RWPE2 (cell line): ENCODE data around the gene ILF2.

Experiments used
- ATAC-seq: fragments of 200-7000 bp; cut with Tn5 transposase; 3 replicates; pipeline ENCODE4 v1.9.1; 2021; ENCODE audit warnings: low read depth
- DNase-seq: peaks from one replicate; pipeline ENCODE4 v3.0.0-alpha.2; 2020; ENCODE audit warnings: low spot score
- H3K27ac ChIP-seq: fragments of 450-650 bp; 2 replicates; pipeline ENCODE4 v1.5.1; 2017; ENCODE audit warnings: mild to moderate bottlenecking; ENCODE audit not compliant: poor library complexity, severe bottlenecking
- H3K27me3 ChIP-seq: fragments of 250-450 bp; sonication (Bioruptor Pico); 2 replicates; pipeline ENCODE4 v1.5.1; 2021; ENCODE audit warnings: mild to moderate bottlenecking, moderate library complexity; ENCODE audit not compliant: insufficient read depth, poor library complexity, severe bottlenecking
- H3K36me3 ChIP-seq: fragments of 250-450 bp; sonication (Bioruptor Pico); 2 replicates; pipeline ENCODE4 v1.5.1; 2020; ENCODE audit warnings: low read depth, mild to moderate bottlenecking, moderate library complexity
- H3K4me1 ChIP-seq: fragments of 250-450 bp; sonication (Bioruptor Pico); 2 replicates; pipeline ENCODE4 v1.5.1; 2021; ENCODE audit warnings: mild to moderate bottlenecking, moderate library complexity; ENCODE audit not compliant: insufficient read depth, poor library complexity, severe bottlenecking
- H3K4me3 ChIP-seq: fragments of 250-450 bp; sonication (Bioruptor Pico); 2 replicates; pipeline ENCODE4 v1.5.1; 2021; ENCODE audit warnings: mild to moderate bottlenecking, moderate library complexity; ENCODE audit not compliant: severe bottlenecking
- H3K9me3 ChIP-seq: fragments of 250-450 bp; sonication (Bioruptor Pico); 2 replicates; pipeline ENCODE4 v1.5.1; 2021; ENCODE audit warnings: mild to moderate bottlenecking, moderate library complexity; ENCODE audit not compliant: severe bottlenecking
- TF ChIP-seq, protein P1 (sequence below): fragments of 450-650 bp; IDR thresholded peaks from one replicate; pipeline ENCODE4 v1.5.1; 2017; ENCODE audit warnings: mild to moderate bottlenecking, moderate library complexity; ENCODE audit not compliant: poor library complexity, severe bottlenecking

Gene ILF2

DNA sequence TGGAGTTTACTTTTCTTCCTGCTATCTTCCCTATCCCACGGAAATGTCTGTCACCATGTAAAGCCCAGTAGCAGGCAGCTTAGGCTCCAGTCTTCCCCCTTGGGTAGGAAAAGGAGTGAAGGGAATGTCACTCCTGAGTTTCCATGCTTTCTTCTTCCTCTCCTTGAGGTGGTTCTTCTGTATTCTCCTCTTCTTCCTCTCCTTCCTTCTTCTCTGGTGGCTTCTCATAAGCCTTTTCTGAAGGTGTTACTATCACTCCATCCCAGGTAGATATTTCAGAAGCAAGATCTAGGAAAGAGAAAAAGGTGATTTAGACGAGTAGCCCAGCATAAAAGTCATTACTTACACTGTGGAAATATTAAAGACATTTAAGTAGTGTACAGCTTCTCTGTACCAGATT is 8.5 kb downstream of the ILF2 start:
- H3K9me3 ChIP-seq, result no peaks in the 10 kb centered on the region
- ATAC-seq (no peak), DNase-seq (no peak)
- H3K27me3 ChIP-seq, result no peaks in the 10 kb centered on the region
- no peaks in the 10 kb centered on the region for H3K4me1 ChIP-seq
- H3K36me3 ChIP-seq, result peaks cover 78% of the 10 kb centered on the region
- H3K27ac ChIP-seq, result no peak overlapping the region
- TF ChIP-seq, protein P1, sequence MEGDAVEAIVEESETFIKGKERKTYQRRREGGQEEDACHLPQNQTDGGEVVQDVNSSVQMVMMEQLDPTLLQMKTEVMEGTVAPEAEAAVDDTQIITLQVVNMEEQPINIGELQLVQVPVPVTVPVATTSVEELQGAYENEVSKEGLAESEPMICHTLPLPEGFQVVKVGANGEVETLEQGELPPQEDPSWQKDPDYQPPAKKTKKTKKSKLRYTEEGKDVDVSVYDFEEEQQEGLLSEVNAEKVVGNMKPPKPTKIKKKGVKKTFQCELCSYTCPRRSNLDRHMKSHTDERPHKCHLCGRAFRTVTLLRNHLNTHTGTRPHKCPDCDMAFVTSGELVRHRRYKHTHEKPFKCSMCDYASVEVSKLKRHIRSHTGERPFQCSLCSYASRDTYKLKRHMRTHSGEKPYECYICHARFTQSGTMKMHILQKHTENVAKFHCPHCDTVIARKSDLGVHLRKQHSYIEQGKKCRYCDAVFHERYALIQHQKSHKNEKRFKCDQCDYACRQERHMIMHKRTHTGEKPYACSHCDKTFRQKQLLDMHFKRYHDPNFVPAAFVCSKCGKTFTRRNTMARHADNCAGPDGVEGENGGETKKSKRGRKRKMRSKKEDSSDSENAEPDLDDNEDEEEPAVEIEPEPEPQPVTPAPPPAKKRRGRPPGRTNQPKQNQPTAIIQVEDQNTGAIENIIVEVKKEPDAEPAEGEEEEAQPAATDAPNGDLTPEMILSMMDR, result no peak
- H3K4me3 ChIP-seq, result no peak overlapping the region

DNA sequence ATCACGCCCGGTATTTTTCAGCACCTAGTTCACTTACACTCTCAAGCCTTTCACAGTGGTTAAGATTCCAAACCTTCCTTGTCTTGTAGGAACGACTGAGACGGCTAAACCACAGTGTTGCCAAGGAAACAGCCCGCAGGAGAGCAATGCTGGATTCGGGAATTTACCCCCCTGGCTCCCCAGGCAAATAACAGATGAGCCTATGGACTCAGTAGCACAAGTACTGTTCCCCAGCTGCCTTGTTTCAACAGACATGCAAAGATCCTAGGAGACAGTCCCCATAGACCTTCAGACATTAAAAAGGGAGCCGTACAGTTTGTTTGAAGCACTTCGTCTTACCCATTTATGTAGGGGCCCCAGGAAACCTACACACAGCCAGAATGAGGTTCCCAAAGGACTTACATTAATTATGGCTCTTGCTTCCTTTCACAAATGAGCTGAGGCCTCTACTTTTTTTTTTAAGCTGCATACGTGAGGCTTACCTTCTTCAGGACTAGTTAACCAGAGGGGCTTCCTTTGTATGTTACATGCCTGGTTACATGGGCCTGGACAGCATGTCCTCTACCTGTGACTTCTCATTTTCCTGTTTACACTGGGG is 9.6 kb downstream of the ILF2 start:
- H3K36me3 ChIP-seq, result peaks cover 67% of the 10 kb centered on the region
- H3K27ac ChIP-seq, result no peak overlapping the region
- H3K4me3 ChIP-seq, result no peak overlapping the region
- H3K9me3 ChIP-seq, result no peaks in the 10 kb centered on the region
- DNase-seq, result no peak
- no peak for ATAC-seq
- no peaks in the 10 kb centered on the region for H3K27me3 ChIP-seq
- TF ChIP-seq, protein P1, result no peak
- H3K4me1 ChIP-seq, result no peaks in the 10 kb centered on the region

DNA sequence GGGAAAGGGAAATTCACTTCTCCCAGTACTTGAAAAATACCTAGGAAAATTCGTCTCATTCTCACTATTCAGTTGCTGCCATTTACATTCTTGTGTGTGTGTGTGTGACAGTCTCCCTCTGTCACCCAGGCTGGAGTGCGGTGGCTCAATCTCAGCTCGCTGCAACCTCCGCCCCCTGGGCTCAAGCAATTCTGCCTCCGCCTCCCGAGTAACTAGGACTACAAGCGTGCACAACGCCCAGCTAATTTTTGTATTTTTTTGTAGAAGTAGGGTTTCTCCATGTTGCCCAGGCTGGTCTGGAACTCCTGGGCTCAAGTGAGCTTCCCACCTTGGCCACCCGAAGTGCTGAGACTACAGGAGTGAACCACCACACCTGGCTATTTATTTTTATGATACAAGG is 11.1 kb downstream of the ILF2 start:
- TF ChIP-seq, protein P1, result no peak
- DNase-seq (no peak), ATAC-seq (no peak)
- Histone ChIP-seq H3K36me3 (peaks cover 52% of the 10 kb centered on the region), H3K9me3 (no peaks in the 10 kb centered on the region), H3K27ac (peak overlapping the region; percentile 55), H3K4me3 (no peak overlapping the region), H3K27me3 (no peaks in the 10 kb centered on the region), H3K4me1 (no peaks in the 10 kb centered on the region)

DNA sequence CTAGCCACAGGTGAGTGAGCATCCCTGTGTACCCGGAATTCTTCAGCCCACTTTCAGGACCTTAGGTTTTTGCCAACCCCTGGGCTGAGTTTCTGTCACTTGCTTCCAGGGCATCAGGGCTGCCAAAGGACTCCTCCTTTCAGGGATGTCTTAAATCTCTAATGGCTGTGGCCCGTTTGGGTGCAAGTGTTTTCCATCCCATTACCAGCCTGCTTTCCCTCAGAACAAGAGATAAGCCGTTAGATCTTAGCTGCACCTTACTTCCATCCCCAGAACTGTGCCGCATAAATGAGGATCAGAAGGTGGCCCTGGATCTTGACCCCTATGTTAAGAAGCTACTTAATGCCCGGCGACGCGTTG is 11.6 kb downstream of the ILF2 start:
- peak overlapping the region; percentile 83 for H3K4me3 ChIP-seq
- H3K36me3 ChIP-seq, result peaks cover 47% of the 10 kb centered on the region
- ATAC-seq, result no peak
- H3K27ac ChIP-seq, result peak overlapping the region; percentile 55
- TF ChIP-seq, protein P1, result no peak
- no peak for DNase-seq
- no peaks in the 10 kb centered on the region for H3K9me3 ChIP-seq
- no peaks in the 10 kb centered on the region for H3K4me1 ChIP-seq
- no peaks in the 10 kb centered on the region for H3K27me3 ChIP-seq

- peak within 1 kb of the TSS; percentile 83 for H3K4me3 ChIP-seq
- H3K9me3 ChIP-seq, result no peaks in the 10 kb centered on the region
- ATAC-seq (peak; percentile 97), DNase-seq (peak; percentile 88)
- H3K27me3 ChIP-seq, result no peaks in the 10 kb centered on the region
- peaks cover 41% of the 10 kb centered on the region for H3K36me3 ChIP-seq
- TF ChIP-seq, protein P1, result no peak
- no peaks in the 10 kb centered on the region for H3K4me1 ChIP-seq
- H3K27ac ChIP-seq, result peak within 1 kb of the TSS; percentile 55
Measured at GRCh38 chr1:153658400-153659174, 12.2 kb downstream of the ILF2 start, which contains the start of gene SNAPIN. TSS of gene SNAPIN (plus strand) at chr1:153658703. CDS start at chr1:153658744, 41 bp downstream.
